ENCODE results near the gene MRPL38. TPM values are rescaled to one million over a fixed set of nuclear protein-coding genes. Genes with fewer than 3 reads are reported as not detected.
"Not testable (repeated sequence)": the region's sequence is repeated elsewhere in the genome, so short reads cannot be mapped to it uniquely, and the experiment has no call there.

The MRPL38 gene
- total RNA-seq, 1 experiment from 2014 or later: 127 TPM

DNA sequence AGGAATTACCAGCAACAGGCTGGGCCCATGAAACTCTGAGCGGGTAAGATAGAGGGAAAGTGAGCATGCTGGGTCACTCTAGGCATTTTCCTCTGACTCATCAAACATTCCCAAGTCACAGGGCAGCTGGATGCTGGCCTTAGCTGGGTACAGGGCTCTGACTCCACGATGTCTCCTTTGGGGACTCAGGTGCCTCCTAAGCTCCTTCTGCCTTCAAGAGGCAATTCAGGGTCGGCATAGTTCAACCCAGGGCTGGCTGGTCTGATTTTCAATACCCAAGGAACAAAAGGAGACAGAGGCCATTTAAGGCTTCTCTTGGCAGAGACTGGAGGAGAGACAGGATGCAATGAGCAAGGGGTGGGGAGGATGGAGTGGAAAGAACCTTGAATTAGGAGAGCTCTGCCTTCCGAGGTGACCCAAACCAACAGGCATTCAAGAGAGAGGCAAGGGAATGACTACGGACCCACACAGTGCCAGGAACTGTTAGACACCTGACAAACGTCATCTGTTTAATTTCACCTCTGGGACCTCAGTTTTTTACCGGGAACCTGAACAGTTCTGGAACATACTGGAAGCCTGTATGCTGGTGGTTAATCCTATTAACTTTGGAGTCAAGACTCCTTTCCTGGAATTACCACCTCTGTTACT is 50.5 kb downstream of the MRPL38 start:
- H3K27me3 ChIP-seq (ENCODE audit: insufficient read depth, low read depth): no peaks in the 10 kb centered on the region
- H4K20me1 ChIP-seq (ENCODE audit: insufficient read depth): peaks cover 3% of the 10 kb centered on the region; the same call in 1 of the 2 replicates
- TF ChIP-seq CTCF (conservative IDR thresholded peaks at IDR 0.05) (no peak), EZH2 (IDR thresholded peaks at IDR 0.05; ENCODE audit: low read depth) (no peak)
- CTCF ChIA-PET: interaction anchor here (0.8 to 1.5 kb wide), 3 partner anchors 8 to 220 kb away, joined by 3 to 17 read pairs (median 6); no protein-coding TSS in a partner anchor
- POLR2A ChIA-PET (ENCODE audit: unreplicated experiment): interaction anchor here (0.5 to 2.0 kb wide), 7 partner anchors 18 to 78 kb away, joined by 3 to 22 read pairs (median 8); no protein-coding TSS in a partner anchor
- no peak overlapping the region for H2AFZ ChIP-seq
- H3K36me3 ChIP-seq (ENCODE audit: low read depth): peaks cover 11% of the 10 kb centered on the region
- DNase-seq: peak; percentile 52 to 75
- no peaks in the 10 kb centered on the region for H3K9me2 ChIP-seq (ENCODE audit: insufficient read depth)
- H3K4me1 ChIP-seq (replicated peaks; ENCODE audit: insufficient read depth): peaks cover 23% of the 10 kb centered on the region
- H3F3A ChIP-seq (ENCODE audit: insufficient read depth, low read depth): peaks cover 33% of the 10 kb centered on the region
- peak overlapping the region; percentile 74 for H3K4me3 ChIP-seq
- H3K4me2 ChIP-seq: peak overlapping the region; percentile 88
- peak overlapping the region; percentile 79 for H3K27ac ChIP-seq
- H3K9me3 ChIP-seq (ENCODE audit: insufficient read depth, low read depth): no peaks in the 10 kb centered on the region
- BruUV-seq (replicated peaks): TSS peak; percentile 67
- H3K79me2 ChIP-seq (ENCODE audit: low read depth): peaks cover 39% of the 10 kb centered on the region
- intact Hi-C loops (cut with micrococcal nuclease; ENCODE audit: unreplicated experiment): loop anchor here (2.0 kb wide), 1 partner anchor 75 kb away; a partner anchor contains a TSS

DNA sequence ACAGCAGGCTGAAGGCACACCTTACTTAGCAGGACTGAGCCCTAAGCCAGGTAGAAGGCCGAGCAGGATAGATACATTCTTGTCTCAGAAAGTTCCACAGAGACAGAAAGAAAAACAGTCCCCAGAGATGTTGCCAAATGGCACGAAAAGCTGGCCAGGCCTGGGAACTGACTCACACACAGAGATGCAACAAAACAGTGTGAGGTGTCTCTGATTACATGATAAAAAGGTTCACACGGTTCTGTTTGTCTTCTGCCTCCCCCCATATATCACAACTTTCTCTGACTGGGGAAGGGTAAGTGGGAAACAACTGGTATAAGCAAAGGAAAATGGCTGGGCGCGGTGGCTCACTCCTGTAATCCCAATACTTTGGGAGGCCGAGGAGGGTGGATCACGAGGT is 51.3 kb downstream of the MRPL38 start:
- Histone ChIP-seq H3K4me2 (peak overlapping the region; percentile 88), H3K4me1 (replicated peaks; ENCODE audit: insufficient read depth) (peaks cover 23% of the 10 kb centered on the region), H3K9me3 (ENCODE audit: insufficient read depth, low read depth) (no peaks in the 10 kb centered on the region), H3F3A (ENCODE audit: insufficient read depth, low read depth) (peaks cover 29% of the 10 kb centered on the region), H3K27ac (peak overlapping the region; percentile 79), H4K20me1 (ENCODE audit: insufficient read depth) (peaks cover 3% of the 10 kb centered on the region; the same call in 1 of the 2 replicates), H3K27me3 (ENCODE audit: insufficient read depth, low read depth) (no peaks in the 10 kb centered on the region), H3K4me3 (no peak overlapping the region; the same call in 1 of the 2 replicates), H2AFZ (no peak overlapping the region), H3K9me2 (ENCODE audit: insufficient read depth) (no peaks in the 10 kb centered on the region), H3K79me2 (ENCODE audit: low read depth) (peaks cover 39% of the 10 kb centered on the region), H3K36me3 (ENCODE audit: low read depth) (peaks cover 15% of the 10 kb centered on the region)
- BruUV-seq (replicated peaks): no TSS peak
- CTCF ChIA-PET: interaction anchor here (0.8 kb wide), 1 partner anchor 220 kb away, joined by 3 read pairs; no protein-coding TSS in a partner anchor
- intact Hi-C loops (cut with micrococcal nuclease; ENCODE audit: unreplicated experiment): no loop called here
- POLR2A ChIA-PET (ENCODE audit: unreplicated experiment): interaction anchor here (0.5 to 2.0 kb wide), 6 partner anchors 19 to 77 kb away, joined by 3 to 9 read pairs (median 6); no protein-coding TSS in a partner anchor
- TF ChIP-seq EZH2 (IDR thresholded peaks at IDR 0.05; ENCODE audit: low read depth) (no peak), CTCF (conservative IDR thresholded peaks at IDR 0.05) (no peak)
- DNase-seq: peak; percentile 50 to 85

GRCh38 chr17:75851693-75851991 is 53.0 kb downstream of the MRPL38 start:
- H3K4me2 ChIP-seq; CTCF ChIA-PET; DNase-seq; BruUV-seq (replicated peaks); H2AFZ ChIP-seq; H4K20me1 ChIP-seq (ENCODE audit: insufficient read depth); H3K27me3 ChIP-seq (ENCODE audit: insufficient read depth, low read depth); POLR2A ChIA-PET (ENCODE audit: unreplicated experiment); H3K9me2 ChIP-seq (ENCODE audit: insufficient read depth); H3K9me3 ChIP-seq (ENCODE audit: insufficient read depth, low read depth); H3K4me3 ChIP-seq; H3K27ac ChIP-seq; intact Hi-C loops (cut with micrococcal nuclease; ENCODE audit: unreplicated experiment): not testable (repeated sequence)
- H3K4me1 ChIP-seq (replicated peaks; ENCODE audit: insufficient read depth): peaks cover 37% of the 10 kb centered on the region
- peaks cover 39% of the 10 kb centered on the region for H3K79me2 ChIP-seq (ENCODE audit: low read depth)
- peaks cover 26% of the 10 kb centered on the region for H3K36me3 ChIP-seq (ENCODE audit: low read depth)
- peaks cover 39% of the 10 kb centered on the region for H3F3A ChIP-seq (ENCODE audit: insufficient read depth, low read depth)

Measured in PC-9 (cell line).